G401.6 (cell line): Measurements from ENCODE around the gene PTGDR2.

Experiments used
- FAIRE-seq: peaks from 2 replicates; lab custom pipeline; 2012; peaks lifted over from hg19 to GRCh38; lab: Jason Lieb, UNC

The PTGDR2 gene

GRCh38 chr11:60874421-60875365 is 18.9 kb upstream of the PTGDR2 start:
- no peak for FAIRE-seq

GRCh38 chr11:60873533-60873932 is 17.8 kb upstream of the PTGDR2 start:
- FAIRE-seq, result no peak

GRCh38 chr11:60872961-60873524 is 17.3 kb upstream of the PTGDR2 start:
- no peak for FAIRE-seq

GRCh38 chr11:60872124-60872960 is 16.6 kb upstream of the PTGDR2 start:
- no peak for FAIRE-seq

GRCh38 chr11:60871378-60872061 is 15.8 kb upstream of the PTGDR2 start:
- FAIRE-seq, result no peak

- FAIRE-seq, result no peak
Measured at GRCh38 chr11:60870733-60871377, 15.1 kb upstream of the PTGDR2 start.

GRCh38 chr11:60870276-60870675 is 14.5 kb upstream of the PTGDR2 start:
- FAIRE-seq, result no peak

- no peak for FAIRE-seq
Measured at GRCh38 chr11:60869451-60869825, 13.7 kb upstream of the PTGDR2 start.

GRCh38 chr11:60868682-60869450 is 13.1 kb upstream of the PTGDR2 start:
- FAIRE-seq, result no peak

GRCh38 chr11:60867871-60868681 is 12.3 kb upstream of the PTGDR2 start:
- FAIRE-seq, result no peak

- no peak for FAIRE-seq
Measured at GRCh38 chr11:60866911-60867870, 11.4 kb upstream of the PTGDR2 start, which contains the start of gene ZP1. Gene ZP1, plus strand, starts transcription at chr11:60867542. Its CDS starts 20 bp downstream, at chr11:60867562.

GRCh38 chr11:60864856-60865513 is 9.2 kb upstream of the PTGDR2 start:
- no peak for FAIRE-seq

GRCh38 chr11:60863550-60864521 is 8.1 kb upstream of the PTGDR2 start:
- FAIRE-seq, result no peak

- FAIRE-seq, result no peak
Measured at GRCh38 chr11:60862171-60862570, 6.4 kb upstream of the PTGDR2 start.

GRCh38 chr11:60860943-60861342 is 5.2 kb upstream of the PTGDR2 start:
- FAIRE-seq, result no peak

GRCh38 chr11:60859616-60860250 is 4.0 kb upstream of the PTGDR2 start:
- no peak for FAIRE-seq
